ENCODE measurements around the gene PDCD2L.
"Not testable (repeated sequence)": the region's sequence is repeated elsewhere in the genome, so short reads cannot be mapped to it uniquely, and the experiment has no call there.

PDCD2L gene

GRCh38 chr19:34386645-34387445 lies 17.4 kb upstream of the PDCD2L start:
- H3K4me3 ChIP-seq (ENCODE audit: low read depth, low read length): no peak overlapping the region
- no peak for DNase-seq (ENCODE audit: low read depth)
- TF ChIP-seq CTCF (conservative IDR thresholded peaks at IDR 0.05; ENCODE audit: low read depth, low read length): no peak

DNA sequence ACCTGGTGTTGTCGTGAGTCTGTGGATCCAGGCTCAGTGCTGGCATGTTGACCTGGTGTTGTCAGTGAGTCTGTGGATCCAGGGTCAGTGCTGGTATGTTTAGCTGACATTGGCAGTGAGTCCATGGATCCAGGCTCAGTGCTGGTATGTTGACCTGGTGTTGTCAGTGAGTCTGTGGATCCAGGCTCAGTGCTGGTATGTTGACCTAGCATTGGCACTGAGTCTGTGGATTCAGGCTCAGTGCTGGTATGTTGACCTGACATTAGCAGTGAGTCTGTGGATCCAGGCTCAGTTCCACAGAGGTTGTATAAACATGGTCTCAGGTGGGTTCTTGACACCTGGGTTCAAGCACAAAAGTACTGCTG lies 16.8 kb upstream of the PDCD2L start:
- no peak overlapping the region for H3K4me3 ChIP-seq (ENCODE audit: low read depth, low read length)
- no peak for TF ChIP-seq CTCF (conservative IDR thresholded peaks at IDR 0.05; ENCODE audit: low read depth, low read length)
- DNase-seq (ENCODE audit: low read depth): no peak

DNA sequence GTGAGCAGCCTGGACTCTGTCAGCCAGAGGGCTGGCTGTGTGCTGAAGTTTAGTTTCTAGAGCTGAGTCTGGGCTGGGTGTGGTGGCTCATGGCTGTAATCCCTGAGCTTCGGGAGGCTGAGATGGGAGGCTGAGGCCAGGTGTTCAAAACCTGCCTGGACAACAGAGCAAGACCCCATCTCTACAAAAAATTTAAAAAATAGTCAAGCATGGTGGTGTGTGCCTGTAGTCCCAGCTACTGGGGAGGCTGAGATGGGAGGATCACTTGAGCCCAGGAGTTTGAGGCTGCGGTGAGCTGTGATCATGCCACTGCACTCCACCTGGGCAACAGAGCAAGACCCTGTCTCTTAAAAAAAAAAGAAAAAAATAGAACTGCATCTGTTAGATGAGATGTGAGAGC lies 15.5 kb upstream of the PDCD2L start:
- not testable (repeated sequence) for H3K4me3 ChIP-seq (ENCODE audit: low read depth, low read length); DNase-seq (ENCODE audit: low read depth)

GRCh38 chr19:34391813-34392212 lies 12.4 kb upstream of the PDCD2L start:
- TF ChIP-seq CTCF (conservative IDR thresholded peaks at IDR 0.05; ENCODE audit: low read depth, low read length): no peak

GRCh38 chr19:34393031-34393430 lies 11.2 kb upstream of the PDCD2L start:
- TF ChIP-seq CTCF (conservative IDR thresholded peaks at IDR 0.05; ENCODE audit: low read depth, low read length): no peak
- no peak overlapping the region for H3K4me3 ChIP-seq (ENCODE audit: low read depth, low read length)
- DNase-seq (ENCODE audit: low read depth): no peak

More at GRCh38 chr19:34391813-34392212, 12.4 kb upstream of the PDCD2L start:
- no peak overlapping the region for H3K4me3 ChIP-seq (ENCODE audit: low read depth, low read length)
- DNase-seq (ENCODE audit: low read depth): no peak

- H3K4me3 ChIP-seq (ENCODE audit: low read depth, low read length): no peak overlapping the region
- no peak for TF ChIP-seq CTCF (conservative IDR thresholded peaks at IDR 0.05; ENCODE audit: low read depth, low read length)
- DNase-seq (ENCODE audit: low read depth): no peak
Observed at GRCh38 chr19:34393629-34394028, 10.6 kb upstream of the PDCD2L start.

- DNase-seq (ENCODE audit: low read depth): no peak
- TF ChIP-seq CTCF (conservative IDR thresholded peaks at IDR 0.05; ENCODE audit: low read depth, low read length): no peak
- no peak overlapping the region for H3K4me3 ChIP-seq (ENCODE audit: low read depth, low read length)
Observed at GRCh38 chr19:34397853-34398252, 6.3 kb upstream of the PDCD2L start.

Data from choroid plexus epithelial cell (primary cell).